CD4-positive, alpha-beta T cell treated with Interleukin-17A for 4 hours (primary cell): ENCODE data around the gene HNRNPA3.
"Not testable (repeated sequence)": the region's sequence is repeated elsewhere in the genome, so short reads cannot be mapped to it uniquely, and the experiment has no call there.

Experiments
- DNase-seq: peaks from one replicate; pipeline ENCODE4 v3.0.0-alpha.2; 2020; ENCODE audit warnings: mixed read lengths

HNRNPA3 gene

DNA sequence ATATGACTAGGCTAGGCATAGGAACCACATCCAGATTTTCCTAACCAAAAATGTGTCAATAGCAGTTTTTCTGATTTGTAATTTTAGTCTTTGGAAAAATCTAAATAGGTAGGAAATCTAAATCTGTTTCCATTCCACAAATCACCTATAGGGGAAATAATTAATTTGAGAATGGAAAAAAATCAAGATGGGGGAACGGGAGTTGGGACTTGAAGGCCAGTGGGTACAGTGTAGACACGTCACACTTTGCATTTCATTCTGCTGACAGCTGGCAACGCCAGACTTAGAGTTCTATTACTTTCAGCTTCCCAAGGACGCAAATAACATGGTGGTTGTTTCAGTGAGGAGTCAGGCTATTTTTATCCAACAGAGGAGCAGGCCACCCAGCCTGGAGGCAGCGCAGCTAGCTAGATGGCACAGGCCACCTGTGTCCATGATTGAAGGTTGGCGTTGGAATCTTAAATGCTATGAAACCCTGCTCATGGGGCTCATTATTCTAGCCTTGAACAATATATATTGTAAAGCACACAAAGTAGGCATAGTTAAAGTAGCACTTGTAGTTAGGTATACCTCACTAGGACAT, 23.4 kb downstream of the HNRNPA3 start:
- DNase-seq, result no peak

- DNase-seq, result no peak
Observed at GRCh38 chr2:177237932-177238331, 25.3 kb downstream of the HNRNPA3 start.

- DNase-seq, result no peak
Observed at GRCh38 chr2:177239053-177239452, 26.5 kb downstream of the HNRNPA3 start.

DNA sequence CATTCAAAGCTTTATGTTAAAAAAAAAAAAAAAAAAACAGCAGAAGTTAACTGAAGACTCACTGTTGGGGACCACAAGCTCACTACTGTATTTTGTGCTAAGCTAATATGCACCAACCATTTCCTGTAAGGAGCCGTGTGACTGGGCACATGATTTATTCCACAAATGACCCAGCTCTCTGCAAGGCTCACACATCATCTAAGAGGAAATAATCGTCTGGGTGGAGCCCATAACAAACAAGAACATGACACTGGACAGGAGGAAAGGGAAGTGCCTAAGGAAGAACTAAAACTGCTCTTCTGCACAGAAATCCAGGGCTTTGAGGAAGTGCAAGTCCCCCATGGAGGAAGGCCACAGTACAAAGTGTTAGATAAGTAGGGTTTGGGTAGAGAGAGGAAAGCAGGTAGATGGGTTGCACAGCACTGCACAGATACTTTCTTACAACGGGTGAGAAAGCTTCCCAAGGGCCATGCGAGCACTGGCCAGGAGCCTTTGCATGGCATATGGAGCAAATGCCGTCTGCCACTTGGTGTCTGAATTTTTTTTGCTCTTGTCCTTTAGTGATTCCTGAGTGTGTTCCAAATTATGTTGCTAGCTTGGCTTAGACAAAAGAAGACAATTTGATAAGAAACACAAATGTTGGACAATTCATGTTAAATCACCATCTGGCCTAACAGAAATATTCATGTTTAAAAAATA, 27.5 kb downstream of the HNRNPA3 start:
- peak; percentile 30 for DNase-seq

GRCh38 chr2:177241711-177242120, 29.1 kb downstream of the HNRNPA3 start:
- no peak for DNase-seq

DNA sequence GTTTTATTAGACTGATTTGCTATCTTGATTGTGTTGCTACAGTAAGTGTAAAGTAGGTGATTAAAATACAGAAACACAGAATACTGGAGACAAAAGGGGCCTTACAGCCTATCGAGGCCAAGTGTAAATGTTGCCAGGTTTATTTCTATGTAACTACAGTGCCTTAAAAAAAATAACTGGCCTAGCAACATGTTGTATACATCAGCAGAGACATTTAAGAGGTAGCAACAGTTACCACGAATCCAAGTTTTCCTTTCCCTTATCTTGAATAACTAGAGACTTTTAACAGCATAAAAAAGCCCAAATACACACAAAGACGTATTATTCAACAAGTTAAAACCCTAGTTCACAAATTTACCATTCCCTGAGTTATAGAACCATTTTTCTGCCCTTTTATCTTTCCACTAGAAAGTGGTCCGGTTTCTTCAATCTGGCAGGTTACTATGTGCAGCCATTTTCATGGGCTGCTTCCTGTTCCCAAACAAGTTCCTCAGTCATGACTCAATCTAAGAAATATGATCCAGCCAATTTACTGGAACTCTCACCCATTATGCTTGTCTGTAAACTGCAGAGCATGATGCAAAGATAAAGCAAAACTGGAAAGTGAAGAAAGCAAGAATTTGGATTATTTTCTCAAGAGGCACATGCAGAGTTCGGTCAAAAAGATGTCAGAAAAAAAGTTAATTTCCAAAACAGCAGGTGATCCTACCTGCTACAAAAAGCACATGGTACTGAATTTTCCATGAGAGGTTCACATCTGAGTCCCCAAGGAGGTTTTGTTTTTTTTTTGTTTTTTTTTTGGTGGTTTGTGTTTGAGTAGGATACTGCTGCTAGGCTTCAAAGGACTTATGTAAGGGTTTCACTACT, 29.8 kb downstream of the HNRNPA3 start:
- no peak for DNase-seq

DNA sequence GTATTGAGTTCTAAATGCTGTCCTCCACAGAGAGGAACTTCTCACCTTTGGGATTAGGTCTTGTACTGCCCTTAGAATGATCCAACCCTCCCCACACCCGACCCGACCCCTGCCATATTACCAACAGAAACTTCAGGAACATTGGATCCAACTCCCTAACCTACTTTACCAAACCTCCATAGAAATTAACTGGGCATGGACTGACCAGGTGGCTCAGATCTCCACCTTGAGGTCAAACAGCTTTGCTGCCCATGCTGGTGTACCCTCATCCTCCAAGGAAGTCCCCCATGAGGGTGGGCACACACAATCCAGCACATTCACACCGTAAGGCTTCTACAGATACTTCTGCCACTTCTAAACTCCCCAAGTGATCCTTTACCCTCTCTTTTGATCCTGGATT, 30.5 kb downstream of the HNRNPA3 start:
- DNase-seq, result no peak

GRCh38 chr2:177243476-177243875, 30.9 kb downstream of the HNRNPA3 start:
- DNase-seq, result no peak

- no peak for DNase-seq
Observed at GRCh38 chr2:177244244-177244771, 31.7 kb downstream of the HNRNPA3 start.

DNA sequence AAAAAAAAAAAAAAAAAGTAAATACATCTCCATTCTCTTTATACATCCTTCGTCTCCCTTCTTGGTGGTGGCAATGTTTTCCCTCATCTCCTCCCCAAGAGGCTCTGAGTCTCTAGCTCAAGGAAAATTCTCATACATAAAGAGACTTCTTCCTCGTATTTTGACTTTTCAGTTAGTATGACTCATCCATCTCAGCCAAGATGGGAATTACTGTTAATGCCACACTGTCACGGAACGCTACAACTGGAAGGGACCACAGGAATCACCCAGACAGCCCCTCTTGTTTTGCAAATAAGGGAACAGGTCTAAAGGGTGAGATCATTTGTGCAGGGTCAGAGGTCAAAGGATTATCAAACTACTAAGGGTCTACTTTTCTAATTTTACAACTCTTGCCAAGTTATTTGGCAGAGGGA, 32.4 kb downstream of the HNRNPA3 start:
- no peak for DNase-seq

GRCh38 chr2:177246000-177246399, 33.4 kb downstream of the HNRNPA3 start:
- DNase-seq, result no peak

GRCh38 chr2:177246523-177247030, 34.0 kb downstream of the HNRNPA3 start:
- DNase-seq, result not testable (repeated sequence)

DNA sequence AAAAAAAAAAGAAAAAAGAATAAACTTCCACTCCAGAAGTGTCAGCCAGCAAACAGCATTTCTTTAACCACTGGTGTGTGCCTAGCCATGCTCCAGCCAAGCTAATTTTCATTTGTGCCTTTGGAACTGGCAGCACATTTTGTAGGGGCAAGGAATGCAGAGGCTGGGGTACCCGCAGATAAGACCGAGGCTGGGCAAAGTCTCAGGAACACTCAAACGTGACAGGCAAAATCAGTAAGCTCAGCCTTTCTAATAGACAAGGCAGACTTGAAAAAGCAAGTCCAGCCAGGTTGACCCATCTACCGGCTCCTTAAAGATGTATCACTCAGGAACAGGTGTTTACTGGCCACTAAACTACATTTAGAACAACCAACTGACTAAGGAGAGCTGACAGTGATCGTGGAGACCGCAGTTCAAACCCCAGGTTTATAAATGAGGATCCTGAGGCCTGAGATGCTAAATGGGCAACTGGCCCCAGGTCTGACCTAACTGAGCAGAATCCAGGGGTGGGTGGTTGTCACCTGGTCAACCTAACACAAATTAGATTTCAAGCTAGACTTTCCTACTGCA, 35.2 kb downstream of the HNRNPA3 start:
- DNase-seq, result no peak

DNA sequence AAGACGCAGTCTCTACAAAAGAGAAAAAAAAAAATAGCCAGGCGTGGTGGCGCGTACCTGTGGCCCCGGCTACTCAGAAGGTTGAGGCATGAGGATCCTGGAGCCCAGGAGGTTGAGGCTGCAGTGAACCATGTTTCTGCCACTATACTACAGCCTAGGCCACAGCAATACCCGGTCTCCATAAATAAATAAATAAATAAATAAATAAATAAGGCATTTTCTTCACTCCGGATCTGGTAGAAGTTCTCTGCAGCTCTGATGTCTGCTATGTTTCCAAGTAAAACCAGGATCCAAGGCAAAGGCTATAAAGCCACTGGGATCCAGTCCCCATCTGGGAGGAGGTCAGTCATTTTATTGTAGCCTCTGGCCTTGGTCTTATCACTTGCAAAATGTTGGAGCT, 36.4 kb downstream of the HNRNPA3 start:
- no peak for DNase-seq

- DNase-seq, result no peak
Observed at GRCh38 chr2:177250461-177250860, 37.9 kb downstream of the HNRNPA3 start.

GRCh38 chr2:177251165-177251542, 38.6 kb downstream of the HNRNPA3 start:
- DNase-seq, result no peak

- no peak for DNase-seq
Observed at GRCh38 chr2:177252808-177253531, 40.4 kb downstream of the HNRNPA3 start.

DNA sequence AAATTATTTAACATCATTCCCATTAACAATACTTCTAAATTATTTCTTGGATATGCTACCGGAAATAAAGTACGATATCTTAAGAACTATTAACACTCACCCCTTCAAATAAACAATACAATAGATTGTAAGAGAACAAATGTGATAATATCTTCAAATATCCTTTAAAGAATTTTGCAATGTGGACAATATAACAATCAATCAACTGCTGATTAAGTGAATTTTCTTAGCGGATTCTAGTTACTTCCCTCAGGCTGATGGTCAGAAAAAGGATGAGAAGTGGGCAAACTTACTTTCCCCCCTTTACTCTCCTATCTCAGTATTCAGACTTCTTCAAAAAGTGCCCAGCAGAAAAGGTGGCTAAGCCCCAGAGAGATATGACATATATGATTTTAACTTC, 41.1 kb downstream of the HNRNPA3 start:
- DNase-seq, result no peak

GRCh38 chr2:177254433-177255226, 42.0 kb downstream of the HNRNPA3 start:
- no peak for DNase-seq

GRCh38 chr2:177255227-177255601, 42.6 kb downstream of the HNRNPA3 start:
- no peak for DNase-seq

GRCh38 chr2:177256026-177256425, 43.4 kb downstream of the HNRNPA3 start:
- no peak for DNase-seq

- DNase-seq, result no peak
Observed at GRCh38 chr2:177256695-177257094, 44.1 kb downstream of the HNRNPA3 start.
